Osteoblast (primary cell): ENCODE results near the gene MIS18BP1. TPM values are rescaled to one million over a fixed set of nuclear protein-coding genes. Genes with fewer than 3 reads are reported as not detected.

Experiments used
- DNase-seq: peaks from one replicate; pipeline ENCODE4 v3.0.0; 2011; ENCODE audit warnings: low spot score, mixed read lengths; ENCODE audit not compliant: insufficient read length; ENCODE audit errors: missing footprints
- H2AFZ ChIP-seq: 2 replicates; pipeline ENCODE4 v1.6.0; 2011; ENCODE audit warnings: mild to moderate bottlenecking, low read length
- H3K27ac ChIP-seq: 2 replicates; pipeline ENCODE4 v1.5.1; 2011; ENCODE audit warnings: mild to moderate bottlenecking, low read depth, low read length, moderate library complexity
- H3K27me3 ChIP-seq: 2 replicates; pipeline ENCODE4 v1.6.0; 2012; ENCODE audit warnings: mild to moderate bottlenecking, control low read depth, inconsistent platforms, low read length, moderate library complexity; ENCODE audit not compliant: insufficient read depth
- H3K36me3 ChIP-seq: 2 replicates; pipeline ENCODE4 v1.5.1; 2011; ENCODE audit warnings: mild to moderate bottlenecking, low read length, control low read depth, moderate library complexity; ENCODE audit not compliant: insufficient read depth
- H3K4me1 ChIP-seq: 2 replicates; pipeline ENCODE4 v1.5.1; 2011; ENCODE audit warnings: mild to moderate bottlenecking, low read length, control low read depth, moderate library complexity; ENCODE audit not compliant: insufficient read depth
- H3K4me2 ChIP-seq: 2 replicates; pipeline ENCODE4 v1.6.0; 2011; ENCODE audit warnings: mild to moderate bottlenecking, low read length; ENCODE audit not compliant: insufficient read depth
- H3K4me3 ChIP-seq: fragments of 200-600 bp; sonication (generic); 3 replicates; pipeline ENCODE4 v1.5.1; 2012; ENCODE audit warnings: mild to moderate bottlenecking, low read length, inconsistent platforms; ENCODE audit not compliant: insufficient read depth
- H3K79me2 ChIP-seq: 2 replicates; pipeline ENCODE4 v1.6.0; 2012; ENCODE audit warnings: mild to moderate bottlenecking, low read length, control low read depth, inconsistent platforms; ENCODE audit not compliant: insufficient read depth
- H3K9me3 ChIP-seq: 2 replicates; pipeline ENCODE4 v1.5.1; 2011; ENCODE audit warnings: low read depth, low read length, control low read depth
- H4K20me1 ChIP-seq: 2 replicates; pipeline ENCODE4 v1.6.0; 2012; ENCODE audit warnings: mild to moderate bottlenecking, low read length, control low read depth; ENCODE audit not compliant: insufficient read depth
- small RNA-seq: library from RNA; depleted of rRNA; stranded (forward); fragments of <200 nt; gene quantifications from one replicate; pipeline ENCODE3, GENCODE V24; 2012
- total RNA-seq: library from RNA; depleted of rRNA; stranded (reverse); fragments of >200 nt; gene quantifications from 2 replicates; pipeline ENCODE4 v1.2.3, GENCODE V29; 2012
- TF ChIP-seq, protein P1 (sequence below): IDR thresholded peaks from 2 replicates; pipeline ENCODE4 v1.5.1; 2011; ENCODE audit warnings: mild to moderate bottlenecking, low read depth, low read length, moderate library complexity; ENCODE audit errors: extremely low read depth

MIS18BP1 gene
- total RNA-seq, 1 donor: 29.7 TPM

DNA sequence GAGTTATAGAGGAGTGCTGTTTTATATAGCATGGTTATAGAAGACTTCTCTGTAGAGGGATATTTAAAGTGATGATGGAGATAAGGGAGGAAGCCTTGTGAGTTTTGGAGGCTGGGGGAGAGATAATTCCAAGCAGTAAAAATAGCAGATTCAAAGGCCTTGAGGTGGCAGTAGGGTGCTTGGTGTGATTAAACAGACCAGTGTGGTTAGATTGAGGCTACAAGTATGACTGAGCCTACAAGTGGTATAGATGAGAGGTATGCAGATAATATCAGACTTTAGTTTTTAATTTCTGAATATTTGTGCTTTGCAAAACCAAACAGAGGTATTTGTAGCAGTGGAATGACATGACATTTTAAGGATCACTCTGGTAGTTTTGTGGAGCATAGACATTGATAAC, 96.9 kb downstream of the MIS18BP1 start:
- TF ChIP-seq, protein P1, sequence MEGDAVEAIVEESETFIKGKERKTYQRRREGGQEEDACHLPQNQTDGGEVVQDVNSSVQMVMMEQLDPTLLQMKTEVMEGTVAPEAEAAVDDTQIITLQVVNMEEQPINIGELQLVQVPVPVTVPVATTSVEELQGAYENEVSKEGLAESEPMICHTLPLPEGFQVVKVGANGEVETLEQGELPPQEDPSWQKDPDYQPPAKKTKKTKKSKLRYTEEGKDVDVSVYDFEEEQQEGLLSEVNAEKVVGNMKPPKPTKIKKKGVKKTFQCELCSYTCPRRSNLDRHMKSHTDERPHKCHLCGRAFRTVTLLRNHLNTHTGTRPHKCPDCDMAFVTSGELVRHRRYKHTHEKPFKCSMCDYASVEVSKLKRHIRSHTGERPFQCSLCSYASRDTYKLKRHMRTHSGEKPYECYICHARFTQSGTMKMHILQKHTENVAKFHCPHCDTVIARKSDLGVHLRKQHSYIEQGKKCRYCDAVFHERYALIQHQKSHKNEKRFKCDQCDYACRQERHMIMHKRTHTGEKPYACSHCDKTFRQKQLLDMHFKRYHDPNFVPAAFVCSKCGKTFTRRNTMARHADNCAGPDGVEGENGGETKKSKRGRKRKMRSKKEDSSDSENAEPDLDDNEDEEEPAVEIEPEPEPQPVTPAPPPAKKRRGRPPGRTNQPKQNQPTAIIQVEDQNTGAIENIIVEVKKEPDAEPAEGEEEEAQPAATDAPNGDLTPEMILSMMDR: peak; percentile 39
- no peak for DNase-seq

More for the DNA sequence above, 96.9 kb downstream of the MIS18BP1 start:
- no peak overlapping the region for H3K4me3 ChIP-seq
- no peaks in the 10 kb centered on the region for H3K36me3 ChIP-seq
- H3K4me1 ChIP-seq: no peaks in the 10 kb centered on the region
- H3K9me3 ChIP-seq: no peaks in the 10 kb centered on the region
- no peak overlapping the region for H3K4me2 ChIP-seq
- no peaks in the 10 kb centered on the region for H4K20me1 ChIP-seq
- no peak overlapping the region for H2AFZ ChIP-seq
- H3K27me3 ChIP-seq: no peaks in the 10 kb centered on the region
- H3K27ac ChIP-seq: no peak overlapping the region
- H3K79me2 ChIP-seq: no peaks in the 10 kb centered on the region

Small RNAs within 50 kb of the gene (small RNA-seq; reads per million reads assigned to genes)
- not detected for gene RNU6-552P

Other genes starting within 250 kb of the MIS18BP1 start
- 35.1 and 35.9 TPM in 2 replicates for gene PRPF39, start 169.1 kb downstream of the MIS18BP1 start, total RNA-seq
- gene FKBP3, start 118.7 kb downstream of the MIS18BP1 start, total RNA-seq: 17.4 and 17.7 TPM in 2 replicates
- 6.2 and 6.8 TPM in 2 replicates for gene FANCM, start 117.3 kb downstream of the MIS18BP1 start, total RNA-seq